ENCODE results near the gene ZNF653. TPM values are rescaled to one million over a fixed set of nuclear protein-coding genes. Genes with fewer than 3 reads are reported as not detected.

ZNF653 gene
- total and polyA plus RNA-seq, 2 donors (not counting 3 experiments of a cell fraction or from before 2014, with no cell fraction given): 7.0 to 8.7 TPM

DNA sequence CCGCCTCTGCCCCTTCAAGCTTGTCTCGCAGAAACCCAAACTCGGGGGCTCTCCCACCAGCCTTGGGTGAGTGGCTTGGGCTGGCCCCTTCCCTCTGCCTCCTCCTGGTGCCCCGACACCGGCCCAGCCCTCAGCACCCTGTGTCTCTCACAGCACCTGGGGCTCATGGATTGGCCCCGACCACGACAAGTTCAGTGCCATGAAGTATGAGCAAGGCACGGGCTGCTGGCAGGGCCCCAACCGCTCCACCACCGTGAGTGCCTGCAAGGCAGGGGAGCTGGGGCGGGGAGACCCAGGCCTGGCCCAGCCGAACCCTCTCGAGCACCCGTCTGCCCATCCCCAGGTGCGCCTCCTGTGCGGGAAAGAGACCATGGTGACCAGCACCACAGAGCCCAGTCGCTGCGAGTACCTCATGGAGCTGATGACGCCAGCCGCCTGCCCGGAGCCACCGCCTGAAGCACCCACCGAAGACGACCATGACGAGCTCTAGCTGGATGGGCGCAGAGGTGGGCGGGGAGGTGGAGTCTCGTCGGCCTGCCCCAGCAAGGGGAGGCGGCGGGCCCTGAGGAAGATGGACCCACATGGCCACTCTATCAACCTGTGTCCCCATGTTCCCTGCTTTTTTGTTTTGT lies 56.6 kb downstream of the ZNF653 start:
- no peak for FAIRE-seq
- no peaks in the 10 kb centered on the region for H3K27me3 ChIP-seq (ENCODE audit: control insufficient read depth in 2 of 2, insufficient read depth in 2 of 2, low read length in 2 of 2)
- H3K79me2 ChIP-seq (ENCODE audit: control insufficient read depth, insufficient read depth, low read length): no peaks in the 10 kb centered on the region
- no peak overlapping the region for H3K4me3 ChIP-seq (replicated peaks in 1 of 3; ENCODE audit: insufficient read depth in 1 of 3, low read depth in 1 of 3, low read length in 3 of 3)
- peaks cover 4 to 27% of the 10 kb centered on the region in 2 experiments for H3K36me3 ChIP-seq (ENCODE audit: control insufficient read depth in 2 of 2, extremely low read depth in 1 of 2, insufficient read depth in 2 of 2, low read length in 2 of 2)
- no TSS peak for BruUV-seq (replicated peaks)
- TF ChIP-seq FOS (IDR thresholded peaks at IDR 0.05; ENCODE audit: borderline replicate concordance, insufficient read depth, low read length): no peak
- intact Hi-C loops (cut with micrococcal nuclease): no loop called here
- ChIA-PET POLR2A (no interaction called here), CTCF (interaction anchor here (3.0 kb wide), 1 partner anchor 155 kb away, joined by 13 read pairs; no protein-coding TSS in a partner anchor)
- dilution Hi-C loops (cut with MboI; ENCODE audit: extremely low pct_ligation_motif_present, low sequenced_read_pairs): no loop called here
- no peak overlapping the region for H2AFZ ChIP-seq (ENCODE audit: low read depth, low read length)
- H3K4me1 ChIP-seq (ENCODE audit: control insufficient read depth, extremely low read depth, insufficient read depth, low read length): no peaks in the 10 kb centered on the region
- H3K4me2 ChIP-seq (ENCODE audit: insufficient read depth, low read length): no peak overlapping the region
- no peak overlapping the region for H3K27ac ChIP-seq (ENCODE audit: insufficient read depth, low read depth, low read length)
- no peaks in the 10 kb centered on the region for H3K9me1 ChIP-seq (replicated peaks; ENCODE audit: control insufficient read depth, extremely low read depth, insufficient read depth, low read length)
- no peak for DNase-seq (ENCODE audit: low read depth, low spot score)
- H3K9me3 ChIP-seq (replicated peaks; ENCODE audit: control insufficient read depth, insufficient read depth, low read length): no peaks in the 10 kb centered on the region
- H4K20me1 ChIP-seq (replicated peaks; ENCODE audit: control insufficient read depth, extremely low read depth, insufficient read depth, low read length): no peaks in the 10 kb centered on the region
- H3K9ac ChIP-seq (replicated peaks; ENCODE audit: extremely low read depth, insufficient read depth, low read length): no peak overlapping the region

- Histone ChIP-seq H3K9me1 (replicated peaks; ENCODE audit: control insufficient read depth, extremely low read depth, insufficient read depth, low read length) (no peaks in the 10 kb centered on the region), H4K20me1 (replicated peaks; ENCODE audit: control insufficient read depth, extremely low read depth, insufficient read depth, low read length) (no peaks in the 10 kb centered on the region), H3K79me2 (ENCODE audit: control insufficient read depth, insufficient read depth, low read length) (no peaks in the 10 kb centered on the region), H2AFZ (ENCODE audit: low read depth, low read length) (no peak overlapping the region), H3K27ac (ENCODE audit: insufficient read depth, low read depth, low read length) (no peak overlapping the region), H3K4me2 (ENCODE audit: insufficient read depth, low read length) (no peak overlapping the region), H3K36me3 (ENCODE audit: control insufficient read depth in 2 of 2, extremely low read depth in 1 of 2, insufficient read depth in 2 of 2, low read length in 2 of 2) (peaks cover 4 to 29% of the 10 kb centered on the region in 2 experiments), H3K4me1 (ENCODE audit: control insufficient read depth, extremely low read depth, insufficient read depth, low read length) (no peaks in the 10 kb centered on the region), H3K4me3 (replicated peaks in 1 of 3; ENCODE audit: insufficient read depth in 1 of 3, low read depth in 1 of 3, low read length in 3 of 3) (no peak overlapping the region), H3K27me3 (ENCODE audit: control insufficient read depth in 2 of 2, insufficient read depth in 2 of 2, low read length in 2 of 2) (no peaks in the 10 kb centered on the region), H3K9ac (replicated peaks; ENCODE audit: extremely low read depth, insufficient read depth, low read length) (no peak overlapping the region), H3K9me3 (replicated peaks; ENCODE audit: control insufficient read depth, insufficient read depth, low read length) (no peaks in the 10 kb centered on the region)
- TF ChIP-seq GATA2 (IDR thresholded peaks at IDR 0.05; ENCODE audit: insufficient read depth, insufficient read length, low read depth, low read length) (no peak), POLR2A (IDR thresholded peaks at IDR 0.05; ENCODE audit: low read depth, low read length) (no peak), MYC (IDR thresholded peaks at IDR 0.05; ENCODE audit: low read depth, low read length) (no peak), FOS (IDR thresholded peaks at IDR 0.05; ENCODE audit: borderline replicate concordance, insufficient read depth, low read length) (no peak), EZH2 (IDR thresholded peaks at IDR 0.05; ENCODE audit: borderline replicate concordance, low read depth, low read length, severe bottlenecking) (no peak), JUN (IDR thresholded peaks at IDR 0.05; ENCODE audit: borderline replicate concordance, insufficient read depth, insufficient read length, low read depth) (no peak), POLR2AphosphoS5 (IDR thresholded peaks at IDR 0.05; ENCODE audit: insufficient read depth, low read depth, low read length) (no peak)
- TF ChIP-seq, protein P1, sequence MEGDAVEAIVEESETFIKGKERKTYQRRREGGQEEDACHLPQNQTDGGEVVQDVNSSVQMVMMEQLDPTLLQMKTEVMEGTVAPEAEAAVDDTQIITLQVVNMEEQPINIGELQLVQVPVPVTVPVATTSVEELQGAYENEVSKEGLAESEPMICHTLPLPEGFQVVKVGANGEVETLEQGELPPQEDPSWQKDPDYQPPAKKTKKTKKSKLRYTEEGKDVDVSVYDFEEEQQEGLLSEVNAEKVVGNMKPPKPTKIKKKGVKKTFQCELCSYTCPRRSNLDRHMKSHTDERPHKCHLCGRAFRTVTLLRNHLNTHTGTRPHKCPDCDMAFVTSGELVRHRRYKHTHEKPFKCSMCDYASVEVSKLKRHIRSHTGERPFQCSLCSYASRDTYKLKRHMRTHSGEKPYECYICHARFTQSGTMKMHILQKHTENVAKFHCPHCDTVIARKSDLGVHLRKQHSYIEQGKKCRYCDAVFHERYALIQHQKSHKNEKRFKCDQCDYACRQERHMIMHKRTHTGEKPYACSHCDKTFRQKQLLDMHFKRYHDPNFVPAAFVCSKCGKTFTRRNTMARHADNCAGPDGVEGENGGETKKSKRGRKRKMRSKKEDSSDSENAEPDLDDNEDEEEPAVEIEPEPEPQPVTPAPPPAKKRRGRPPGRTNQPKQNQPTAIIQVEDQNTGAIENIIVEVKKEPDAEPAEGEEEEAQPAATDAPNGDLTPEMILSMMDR (IDR thresholded peaks at IDR 0.05; ENCODE audit: extremely low read depth in 1 of 2, insufficient read depth in 1 of 2, low read depth in 1 of 2, low read length in 2 of 2): no peak
- TF ChIP-seq, protein P2, sequence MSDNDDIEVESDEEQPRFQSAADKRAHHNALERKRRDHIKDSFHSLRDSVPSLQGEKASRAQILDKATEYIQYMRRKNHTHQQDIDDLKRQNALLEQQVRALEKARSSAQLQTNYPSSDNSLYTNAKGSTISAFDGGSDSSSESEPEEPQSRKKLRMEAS (IDR thresholded peaks at IDR 0.05; ENCODE audit: insufficient read depth, insufficient read length): no peak
- no peak for DNase-seq (ENCODE audit: low read depth, low spot score)
- no TSS peak for BruUV-seq (replicated peaks)
- FAIRE-seq: no peak
- CTCF ChIA-PET: interaction anchor here (3.0 kb wide), 1 partner anchor 154 kb away, joined by 13 read pairs; no protein-coding TSS in a partner anchor
- intact Hi-C loops (cut with micrococcal nuclease): no loop called here
- POLR2A ChIA-PET: no interaction called here
- dilution Hi-C loops (cut with MboI; ENCODE audit: extremely low pct_ligation_motif_present, low sequenced_read_pairs): no loop called here
Observed at GRCh38 chr19:11448410-11448809, 57.2 kb downstream of the ZNF653 start.
